HL-60 (cell line): ENCODE measurements around the gene CFAP54.

Source experiments
- CTCF ChIP-seq: IDR thresholded peaks from one replicate; pipeline ENCODE4 v1.5.1; 2011; ENCODE audit warnings: low read length, control low read depth, inconsistent platforms; ENCODE audit not compliant: insufficient read depth
- POLR2AphosphoS5 ChIP-seq: IDR thresholded peaks from 2 replicates; pipeline ENCODE4 v1.6.1; 2012; ENCODE audit warnings: low read depth

- TF ChIP-seq POLR2AphosphoS5 (no peak), CTCF (no peak)
These were observed 6.3 kb upstream of the CFAP54 start for GRCh38 chr12:96483116-96483515.
